ENCODE measurements around the gene SHBG.

The SHBG gene

GRCh38 chr17:7644775-7645174 is 14.8 kb downstream of the SHBG start:
- peak; percentile 65 for TF ChIP-seq SPI1 (IDR thresholded peaks at IDR 0.05; ENCODE audit: low read depth, low read length)
- TF ChIP-seq TAF1 (IDR thresholded peaks at IDR 0.05; ENCODE audit: low read depth, low read length), result no peak
- no peak for TF ChIP-seq POLR2A (IDR thresholded peaks at IDR 0.05; ENCODE audit: low read depth, low read length)
- no peak for TF ChIP-seq POLR2AphosphoS5 (IDR thresholded peaks at IDR 0.05; ENCODE audit: low read depth, low read length)
- DNase-seq (ENCODE audit: insufficient read length, low spot score) (no peak), FAIRE-seq (no peak)

- FAIRE-seq (no peak), DNase-seq (ENCODE audit: insufficient read length, low spot score) (no peak)
- no peak for TF ChIP-seq PAX5 (IDR thresholded peaks at IDR 0.05; ENCODE audit: insufficient read depth, low read length, severe bottlenecking)
Observed at GRCh38 chr17:7646457-7646856, 16.5 kb downstream of the SHBG start.

GRCh38 chr17:7647018-7647417 is 17.1 kb downstream of the SHBG start:
- DNase-seq (ENCODE audit: insufficient read length, low spot score), result no peak
- TF ChIP-seq POLR2AphosphoS5 (IDR thresholded peaks at IDR 0.05; ENCODE audit: low read depth, low read length) (no peak), POLR2A (IDR thresholded peaks at IDR 0.05; ENCODE audit: low read depth, low read length) (no peak), TAF1 (IDR thresholded peaks at IDR 0.05; ENCODE audit: low read depth, low read length) (no peak), PAX5 (IDR thresholded peaks at IDR 0.05; ENCODE audit: insufficient read depth, low read length, severe bottlenecking) (no peak), SPI1 (IDR thresholded peaks at IDR 0.05; ENCODE audit: low read depth, low read length) (no peak), POU2F2 (IDR thresholded peaks at IDR 0.05; ENCODE audit: low read depth, low read length) (no peak)
- FAIRE-seq, result no peak

- peak; percentile 52 for FAIRE-seq
- TF ChIP-seq POU2F2 (IDR thresholded peaks at IDR 0.05; ENCODE audit: low read depth, low read length) (peak; percentile 98), SPI1 (IDR thresholded peaks at IDR 0.05; ENCODE audit: low read depth, low read length) (no peak), TAF1 (IDR thresholded peaks at IDR 0.05; ENCODE audit: low read depth, low read length) (no peak), POLR2AphosphoS5 (IDR thresholded peaks at IDR 0.05; ENCODE audit: low read depth, low read length) (no peak)
- peak; percentile 72 for DNase-seq (ENCODE audit: insufficient read length, low spot score)
Observed at GRCh38 chr17:7650509-7651096, 20.7 kb downstream of the SHBG start, which contains the start of gene ATP1B2. ATP1B2 (plus strand) TSS chr17:7650926; CDS start chr17:7651519, 593 bp downstream.

- DNase-seq (ENCODE audit: insufficient read length, low spot score) (no peak), FAIRE-seq (peak; percentile 52)
- TF ChIP-seq POU2F2 (IDR thresholded peaks at IDR 0.05; ENCODE audit: low read depth, low read length) (no peak), SPI1 (IDR thresholded peaks at IDR 0.05; ENCODE audit: low read depth, low read length) (no peak), POLR2AphosphoS5 (IDR thresholded peaks at IDR 0.05; ENCODE audit: low read depth, low read length) (no peak), PAX5 (IDR thresholded peaks at IDR 0.05; ENCODE audit: insufficient read depth, low read length, severe bottlenecking) (no peak), POLR2A (IDR thresholded peaks at IDR 0.05; ENCODE audit: low read depth, low read length) (no peak), TAF1 (IDR thresholded peaks at IDR 0.05; ENCODE audit: low read depth, low read length) (no peak)
Observed at GRCh38 chr17:7651097-7651664, 21.2 kb downstream of the SHBG start.

GRCh38 chr17:7651665-7652387 is 21.9 kb downstream of the SHBG start:
- no peak for DNase-seq (ENCODE audit: insufficient read length, low spot score)
- no peak for FAIRE-seq
- TF ChIP-seq PAX5 (IDR thresholded peaks at IDR 0.05; ENCODE audit: insufficient read depth, low read length, severe bottlenecking) (no peak), TAF1 (IDR thresholded peaks at IDR 0.05; ENCODE audit: low read depth, low read length) (no peak), POLR2AphosphoS5 (IDR thresholded peaks at IDR 0.05; ENCODE audit: low read depth, low read length) (no peak)

DNA sequence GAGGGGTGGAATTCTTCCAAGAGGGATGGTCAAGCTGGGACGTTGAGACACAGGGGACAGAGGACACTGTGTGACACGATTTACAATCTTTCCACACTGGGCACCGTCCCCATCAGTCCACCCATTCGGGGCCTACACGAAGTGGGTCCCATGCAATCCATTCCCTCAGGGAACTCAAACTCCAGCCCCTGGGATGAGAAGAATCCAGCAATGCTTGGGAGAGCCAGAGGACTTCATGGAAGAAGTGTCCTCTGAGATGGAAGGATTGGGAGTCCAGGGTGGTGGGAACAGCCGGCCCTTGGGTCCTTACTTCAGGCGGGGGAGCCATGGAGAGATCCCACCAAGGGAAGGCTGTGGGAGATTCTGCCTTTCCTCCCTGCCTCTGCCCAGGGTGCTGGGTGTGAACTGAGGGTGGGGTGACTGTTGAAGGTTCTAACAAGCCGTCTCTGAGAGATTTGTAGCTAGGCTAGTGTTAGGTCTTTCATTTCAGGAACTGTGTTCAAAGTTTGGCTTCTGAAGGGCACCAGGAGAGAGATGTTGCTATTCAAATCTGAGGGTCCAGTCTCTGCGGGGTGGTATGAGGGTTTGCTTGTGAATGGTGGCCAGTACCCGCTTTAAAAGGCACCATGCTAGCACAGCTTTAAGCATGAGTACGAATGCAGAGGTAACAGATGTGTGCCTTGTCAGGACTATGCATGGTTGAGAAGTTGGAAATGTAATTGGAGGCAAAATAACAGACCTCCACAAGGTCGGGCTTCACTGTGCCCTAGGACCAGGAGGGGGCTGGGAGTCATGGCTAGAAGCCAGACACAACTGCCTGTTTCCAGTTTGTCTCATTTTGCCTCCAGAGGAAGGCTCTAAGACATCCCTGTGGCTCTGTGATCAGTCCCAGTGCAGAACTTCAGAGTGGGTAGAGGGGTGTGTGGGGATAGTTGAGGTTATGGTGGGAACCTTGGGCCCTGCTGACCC is 22.7 kb downstream of the SHBG start:
- DNase-seq (ENCODE audit: insufficient read length, low spot score) (no peak), FAIRE-seq (no peak)
- TF ChIP-seq POU2F2 (IDR thresholded peaks at IDR 0.05; ENCODE audit: low read depth, low read length) (no peak), POLR2A (IDR thresholded peaks at IDR 0.05; ENCODE audit: low read depth, low read length) (no peak), POLR2AphosphoS5 (IDR thresholded peaks at IDR 0.05; ENCODE audit: low read depth, low read length) (no peak), PAX5 (IDR thresholded peaks at IDR 0.05; ENCODE audit: insufficient read depth, low read length, severe bottlenecking) (no peak), SPI1 (IDR thresholded peaks at IDR 0.05; ENCODE audit: low read depth, low read length) (no peak), TAF1 (IDR thresholded peaks at IDR 0.05; ENCODE audit: low read depth, low read length) (no peak)

DNA sequence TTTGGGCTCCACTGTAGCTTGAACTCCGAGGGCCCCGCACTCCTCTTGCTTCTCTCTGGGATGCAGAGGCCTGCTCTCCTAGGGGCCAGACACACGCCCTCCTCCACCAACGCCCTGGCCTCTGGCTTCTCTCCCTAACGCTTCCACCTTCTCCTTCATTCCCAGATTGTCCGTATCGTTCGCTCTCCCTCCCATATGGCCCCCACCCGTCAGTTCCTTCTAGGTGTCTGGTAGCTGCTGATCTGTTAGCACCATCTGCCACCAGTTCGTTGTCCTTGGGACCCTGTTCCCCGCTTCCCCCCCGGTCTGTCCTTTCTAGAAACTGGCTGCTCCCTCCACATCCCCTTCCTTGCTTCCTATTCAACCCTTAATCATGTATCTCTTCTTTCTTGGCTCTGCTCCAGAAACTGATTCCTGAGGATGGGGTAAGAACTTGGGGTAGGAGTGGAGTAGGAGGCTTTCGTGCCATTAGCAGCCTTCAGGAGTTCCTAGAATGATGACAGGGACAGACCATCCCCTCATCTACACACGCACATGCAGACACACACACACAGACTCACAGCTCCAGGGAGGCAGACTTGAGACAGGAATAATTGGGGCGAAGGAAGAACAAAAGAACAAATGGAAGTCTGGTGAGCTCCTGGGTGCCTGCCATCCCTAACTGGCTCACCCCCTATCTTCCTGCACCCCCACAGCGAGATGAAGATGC is 25.1 kb downstream of the SHBG start:
- FAIRE-seq (no peak), DNase-seq (ENCODE audit: insufficient read length, low spot score) (no peak)
- TF ChIP-seq TAF1 (IDR thresholded peaks at IDR 0.05; ENCODE audit: low read depth, low read length), result no peak
- no peak for TF ChIP-seq POLR2AphosphoS5 (IDR thresholded peaks at IDR 0.05; ENCODE audit: low read depth, low read length)
- TF ChIP-seq PAX5 (IDR thresholded peaks at IDR 0.05; ENCODE audit: insufficient read depth, low read length, severe bottlenecking), result no peak
- TF ChIP-seq SPI1 (IDR thresholded peaks at IDR 0.05; ENCODE audit: low read depth, low read length), result no peak
- TF ChIP-seq POU2F2 (IDR thresholded peaks at IDR 0.05; ENCODE audit: low read depth, low read length), result no peak
- TF ChIP-seq POLR2A (IDR thresholded peaks at IDR 0.05; ENCODE audit: low read depth, low read length), result no peak

GRCh38 chr17:7655541-7655840 is 25.6 kb downstream of the SHBG start:
- FAIRE-seq (no peak), DNase-seq (ENCODE audit: insufficient read length, low spot score) (no peak)
- TF ChIP-seq TAF1 (IDR thresholded peaks at IDR 0.05; ENCODE audit: low read depth, low read length) (no peak), POU2F2 (IDR thresholded peaks at IDR 0.05; ENCODE audit: low read depth, low read length) (no peak)
